ENCODE data around the gene EGLN2.
A peak's percentile ranks its signal among the peaks of the same experiment; 100 is the strongest.
"Not testable (repeated sequence)": the region's sequence is repeated elsewhere in the genome, so short reads cannot be mapped to it uniquely, and the experiment has no call there.

The EGLN2 gene

DNA sequence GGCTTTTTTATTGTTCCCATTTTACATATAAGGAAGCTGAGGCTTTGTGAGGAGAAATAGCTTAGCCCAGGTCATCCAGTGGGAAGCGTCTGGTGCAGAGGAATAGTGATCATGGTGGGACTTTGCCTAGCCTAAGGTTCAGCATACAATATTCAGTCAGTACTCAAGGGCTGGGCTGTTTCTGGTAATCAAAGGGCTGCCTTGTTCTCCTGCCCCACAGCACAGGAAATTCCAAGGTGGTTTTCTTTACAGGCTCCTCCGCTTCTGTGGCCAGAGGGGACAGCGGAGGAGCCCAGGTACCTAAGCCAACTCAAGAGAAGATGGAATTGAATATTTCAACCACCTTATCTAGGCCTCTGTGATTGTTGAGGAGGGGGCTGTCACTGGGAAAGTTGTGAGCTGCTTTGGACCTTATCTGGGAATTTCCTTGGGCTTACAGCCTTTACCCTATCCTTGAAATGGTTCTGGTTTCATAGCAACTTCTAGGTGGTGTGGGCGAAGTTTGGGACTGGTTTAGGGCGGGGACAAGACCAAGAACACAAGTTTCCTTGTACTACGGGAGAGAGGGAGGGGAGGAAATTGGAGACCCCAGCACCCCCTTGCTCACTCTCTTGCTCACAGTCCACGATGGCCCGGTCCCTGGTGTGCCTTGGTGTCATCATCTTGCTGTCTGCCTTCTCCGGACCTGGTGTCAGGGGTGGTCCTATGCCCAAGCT is 23.9 kb upstream of the EGLN2 start, which contains the start of gene MIA:
Gene MIA (plus strand): TSS at position 606 of the 716 bp plus-strand sequence. CDS start 22 bp downstream, at position 628.
- in situ Hi-C loops (cut with MboI; ENCODE audit: low pct_unique_long_range_greater_than_20kb, low sequenced_read_pairs) = no loop called here
- no peak for DNase-seq

GRCh38 chr19:40775632-40776022 is 23.4 kb upstream of the EGLN2 start:
- no peak for DNase-seq
- in situ Hi-C loops (cut with MboI; ENCODE audit: low pct_unique_long_range_greater_than_20kb, low sequenced_read_pairs) = no loop called here

DNA sequence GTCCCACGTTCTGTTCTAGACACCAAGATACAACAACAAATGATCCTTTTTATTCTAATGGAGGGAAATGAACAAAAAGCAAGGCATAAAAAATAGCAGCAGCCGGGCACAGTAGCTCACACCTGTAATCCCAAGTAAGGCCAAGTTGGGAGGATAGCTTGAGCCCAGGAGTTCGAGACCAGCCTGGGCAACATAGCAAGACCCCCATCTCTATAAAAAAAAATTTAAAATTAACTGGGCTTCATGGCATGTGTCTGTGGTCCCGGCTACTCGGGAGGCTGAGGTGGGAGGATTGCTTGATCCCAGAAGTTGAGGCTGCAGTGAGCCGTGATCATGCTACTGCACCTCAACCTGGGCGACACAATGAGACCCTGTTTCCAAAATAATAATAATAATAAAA is 22.6 kb upstream of the EGLN2 start:
- DNase-seq = no peak
- in situ Hi-C loops (cut with MboI; ENCODE audit: low pct_unique_long_range_greater_than_20kb, low sequenced_read_pairs) = no loop called here

DNA sequence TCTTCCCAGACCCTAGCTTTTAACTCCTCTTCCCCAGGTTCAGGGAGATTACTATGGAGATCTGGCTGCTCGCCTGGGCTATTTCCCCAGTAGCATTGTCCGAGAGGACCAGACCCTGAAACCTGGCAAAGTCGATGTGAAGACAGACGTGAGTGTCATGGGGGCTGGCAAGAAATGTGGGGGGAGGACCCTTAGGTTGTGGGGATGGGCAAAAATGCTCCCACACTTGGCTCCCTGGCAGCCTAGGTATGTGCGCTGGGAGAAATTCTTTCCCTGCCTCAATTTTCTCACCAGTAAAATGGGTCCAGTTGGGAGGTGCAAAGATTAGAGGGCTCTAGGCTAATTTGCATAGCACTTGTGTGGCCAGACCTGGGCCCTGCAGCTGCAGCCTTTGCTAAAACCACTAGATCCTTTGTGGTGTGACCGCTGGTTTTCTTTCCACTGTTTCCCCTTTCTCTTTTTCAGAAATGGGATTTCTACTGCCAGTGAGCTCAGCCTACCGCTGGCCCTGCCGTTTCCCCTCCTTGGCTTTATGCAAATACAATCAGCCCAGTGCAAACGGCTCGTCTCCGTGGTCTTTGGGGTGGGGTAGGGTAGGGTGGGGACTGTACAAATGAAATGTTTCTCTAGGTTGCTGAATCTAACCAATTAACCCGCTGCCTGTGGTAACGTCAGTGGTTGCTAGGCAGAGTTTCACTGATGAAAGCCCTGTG is 21.9 kb upstream of the EGLN2 start:
- in situ Hi-C loops (cut with MboI; ENCODE audit: low pct_unique_long_range_greater_than_20kb, low sequenced_read_pairs) = no loop called here
- peak; percentile 99 for DNase-seq

DNA sequence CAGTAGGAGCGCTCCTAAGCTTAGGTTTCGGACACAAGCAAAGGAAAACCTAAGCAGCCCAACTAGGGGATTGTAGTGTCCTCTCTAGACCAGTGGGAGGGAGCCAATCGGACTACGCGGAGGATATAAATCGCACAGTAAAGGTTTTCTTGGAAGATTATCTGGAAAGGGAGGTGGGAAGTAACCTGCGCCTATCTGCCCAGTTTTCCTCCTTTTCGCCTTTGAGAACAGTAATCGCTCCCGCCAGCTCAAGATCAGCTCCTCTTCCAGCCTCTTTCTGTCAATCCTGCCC is 21.4 kb upstream of the EGLN2 start:
- in situ Hi-C loops (cut with MboI; ENCODE audit: low pct_unique_long_range_greater_than_20kb, low sequenced_read_pairs) = no loop called here
- DNase-seq = no peak

GRCh38 chr19:40777937-40778705 is 20.9 kb upstream of the EGLN2 start, which contains the start of gene RAB4B:
Gene RAB4B, plus strand, starts transcription at chr19:40778247. Its CDS starts 129 bp downstream, at chr19:40778376.
- in situ Hi-C loops (cut with MboI; ENCODE audit: low pct_unique_long_range_greater_than_20kb, low sequenced_read_pairs) = no loop called here
- peak; percentile 100 for DNase-seq

- DNase-seq = no peak
- in situ Hi-C loops (cut with MboI; ENCODE audit: low pct_unique_long_range_greater_than_20kb, low sequenced_read_pairs) = no loop called here
These were observed 20.2 kb upstream of the EGLN2 start for GRCh38 chr19:40778706-40779284.

DNA sequence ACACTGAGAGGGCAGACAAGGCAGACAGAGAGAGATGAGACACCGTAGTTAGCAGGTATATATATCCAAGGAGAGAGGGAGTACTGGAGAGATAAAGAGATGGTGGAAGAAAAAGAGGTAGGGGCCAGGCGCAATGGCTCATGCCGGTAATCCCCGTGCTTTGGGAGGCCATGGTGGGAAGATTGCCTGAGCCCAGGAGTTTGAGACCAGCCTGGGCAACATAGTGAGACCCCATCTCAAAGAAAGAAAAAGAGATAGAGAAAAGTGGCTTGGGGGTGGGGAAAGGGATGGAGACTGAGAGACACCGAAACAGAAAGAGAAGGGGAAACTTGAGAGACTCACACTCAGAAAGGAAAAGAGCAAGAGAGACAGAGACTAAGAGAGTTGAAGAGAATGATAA is 18.4 kb upstream of the EGLN2 start:
- no peak for DNase-seq
- in situ Hi-C loops (cut with MboI; ENCODE audit: low pct_unique_long_range_greater_than_20kb, low sequenced_read_pairs) = no loop called here

DNA sequence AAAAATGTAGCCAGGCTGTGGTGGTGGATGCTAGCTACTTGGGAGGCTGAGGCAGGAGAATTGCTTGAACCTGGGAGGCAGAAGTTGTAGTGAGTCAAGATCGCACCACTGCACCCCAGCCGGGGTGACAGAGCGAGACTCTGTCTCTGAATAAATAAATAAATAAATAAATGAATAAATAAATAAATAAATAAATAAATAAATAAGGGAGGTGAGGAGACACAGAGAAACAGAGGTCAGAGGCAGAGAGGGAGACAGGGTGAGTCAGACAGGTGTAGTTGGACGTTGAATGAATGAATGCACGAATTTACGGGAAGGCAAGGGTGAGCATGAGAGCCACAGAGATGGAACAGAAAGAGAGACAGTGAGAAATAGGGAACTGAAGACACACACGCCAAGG is 17.9 kb upstream of the EGLN2 start:
- DNase-seq = no peak
- in situ Hi-C loops (cut with MboI; ENCODE audit: low pct_unique_long_range_greater_than_20kb, low sequenced_read_pairs) = no loop called here

GRCh38 chr19:40783711-40784110 is 15.3 kb upstream of the EGLN2 start:
- DNase-seq = no peak
- in situ Hi-C loops (cut with MboI; ENCODE audit: low pct_unique_long_range_greater_than_20kb, low sequenced_read_pairs) = no loop called here

DNA sequence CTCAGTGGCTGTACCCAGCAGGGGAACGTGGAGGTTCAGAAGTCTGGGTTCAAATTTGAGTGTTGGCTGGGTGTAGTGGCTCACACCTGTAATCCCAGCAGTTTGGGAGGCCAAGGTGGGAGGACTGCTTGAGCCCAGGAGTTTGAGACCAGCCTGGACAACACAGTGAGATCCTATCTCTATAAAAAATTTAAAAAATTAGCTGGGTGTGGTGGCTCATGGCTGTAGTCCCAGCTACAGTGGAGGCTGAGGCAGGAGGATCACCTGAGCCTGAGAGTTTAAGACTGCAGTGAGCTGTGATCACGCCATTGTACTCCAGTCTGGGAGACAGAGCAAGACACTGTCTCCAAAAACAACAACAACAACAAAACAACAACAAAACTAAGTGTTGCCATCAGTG is 14.8 kb upstream of the EGLN2 start:
- DNase-seq; in situ Hi-C loops (cut with MboI; ENCODE audit: low pct_unique_long_range_greater_than_20kb, low sequenced_read_pairs): not testable (repeated sequence)

DNA sequence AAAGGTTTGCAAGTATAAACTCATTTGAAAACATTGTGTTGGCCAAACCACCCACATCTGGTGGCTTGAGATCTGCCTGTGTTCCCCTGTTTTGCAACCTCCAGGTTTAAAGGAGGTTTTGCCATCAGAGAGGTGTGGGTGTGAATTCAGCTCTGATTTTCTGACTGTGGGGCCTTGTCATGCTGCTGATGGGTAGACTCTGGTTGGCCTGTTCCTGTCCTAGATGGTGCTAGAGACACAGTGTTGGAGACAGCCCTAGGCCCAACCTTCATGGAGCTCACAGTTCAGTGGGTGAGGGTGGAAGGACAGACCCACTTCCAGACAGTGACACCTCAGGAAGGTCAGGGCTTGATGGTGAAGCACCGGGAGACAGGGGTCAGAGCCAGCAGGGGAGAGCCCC is 13.5 kb upstream of the EGLN2 start:
- in situ Hi-C loops (cut with MboI; ENCODE audit: low pct_unique_long_range_greater_than_20kb, low sequenced_read_pairs) = no loop called here
- DNase-seq = no peak

GRCh38 chr19:40786060-40787037 is 12.6 kb upstream of the EGLN2 start:
- in situ Hi-C loops (cut with MboI; ENCODE audit: low pct_unique_long_range_greater_than_20kb, low sequenced_read_pairs) = no loop called here

DNA sequence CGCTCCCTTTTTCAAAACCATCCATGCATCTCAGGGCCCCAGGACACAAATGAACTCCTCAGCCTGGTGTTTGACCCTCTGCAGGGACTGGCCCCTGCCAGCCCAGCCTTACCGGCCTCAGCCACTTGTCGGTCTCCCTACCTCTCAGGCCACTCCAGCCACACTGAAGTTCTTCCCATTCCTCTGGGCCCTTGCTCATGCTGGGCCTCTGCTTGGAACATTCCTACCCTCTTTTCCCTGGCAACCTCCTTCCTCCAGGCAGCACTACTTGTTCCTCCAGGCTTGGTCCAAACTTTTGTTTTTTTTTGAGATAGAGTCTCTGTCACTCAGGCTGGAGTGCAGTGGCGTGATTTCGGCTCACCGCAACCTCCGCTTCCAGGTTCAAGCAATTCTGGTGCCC is 7.6 kb upstream of the EGLN2 start:
- in situ Hi-C loops (cut with MboI; ENCODE audit: low pct_unique_long_range_greater_than_20kb, low sequenced_read_pairs) = no loop called here
- no peak for DNase-seq

More at GRCh38 chr19:40786060-40787037, 12.6 kb upstream of the EGLN2 start:
- no peak for DNase-seq

- in situ Hi-C loops (cut with MboI; ENCODE audit: low pct_unique_long_range_greater_than_20kb, low sequenced_read_pairs) = no loop called here
- no peak for DNase-seq
These were observed 7.0 kb upstream of the EGLN2 start for GRCh38 chr19:40791996-40792395.

- DNase-seq = no peak
- in situ Hi-C loops (cut with MboI; ENCODE audit: low pct_unique_long_range_greater_than_20kb, low sequenced_read_pairs) = no loop called here
These were observed 1.6 kb upstream of the EGLN2 start for GRCh38 chr19:40797166-40797962.

DNA sequence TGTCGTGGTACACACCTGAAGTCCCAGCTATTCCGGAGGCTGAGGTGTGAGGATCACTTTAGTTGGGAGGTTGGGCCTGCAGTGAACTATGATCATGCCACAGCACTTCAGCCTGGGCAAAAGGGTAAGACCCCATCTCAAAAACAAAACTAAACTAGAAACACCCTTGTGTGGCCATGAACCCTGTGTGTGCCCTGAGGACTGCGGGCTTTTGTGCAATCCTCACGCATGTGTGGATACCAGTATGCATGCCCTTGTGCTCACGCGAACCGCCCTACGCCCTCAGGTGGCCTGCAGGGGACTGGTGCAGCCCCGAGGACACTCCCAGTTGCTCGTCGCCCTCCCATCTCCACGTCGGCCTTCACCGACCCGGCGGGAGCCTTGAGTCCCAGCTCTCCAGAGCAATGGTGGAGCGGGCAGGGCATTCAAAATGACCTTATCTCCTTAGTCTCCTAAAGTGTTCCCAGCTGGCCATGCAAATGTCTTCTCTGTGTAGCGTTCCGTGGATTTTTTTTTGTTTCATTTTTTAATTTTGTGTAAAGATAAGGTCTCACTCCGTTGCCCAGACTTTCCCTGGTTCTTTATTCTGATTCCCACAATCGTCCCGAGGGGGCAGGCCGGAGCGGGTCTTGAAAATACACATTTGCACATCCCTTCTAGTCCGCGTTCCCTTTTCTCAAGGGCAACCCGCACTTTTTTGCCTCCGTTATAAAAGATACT is 868 bp upstream of the EGLN2 start:
- in situ Hi-C loops (cut with MboI; ENCODE audit: low pct_unique_long_range_greater_than_20kb, low sequenced_read_pairs) = no loop called here
- DNase-seq = peak; percentile 84
